LNCaP clone FGC (cell line): ENCODE results near the gene CBX8.

Experiments
- DNase-seq: peaks from one replicate; pipeline ENCODE4 v3.0.0-alpha.2; 2011; ENCODE audit warnings: low read depth
- H3K4me3 ChIP-seq: 2 replicates; pipeline ENCODE4 v1.5.1; 2011; ENCODE audit warnings: mild to moderate bottlenecking, low read depth, low read length, control low read depth
- CTCF ChIP-seq: IDR thresholded peaks from 2 replicates; pipeline ENCODE4 v1.5.1; 2012; ENCODE audit warnings: mild to moderate bottlenecking; ENCODE audit not compliant: control insufficient read depth, insufficient read depth; ENCODE audit errors: extremely low read depth

The CBX8 gene

GRCh38 chr17:79769570-79770506 is 27.0 kb downstream of the CBX8 start:
- no peak for DNase-seq
- TF ChIP-seq CTCF, result no peak
- no peak overlapping the region for H3K4me3 ChIP-seq

GRCh38 chr17:79765708-79766107 is 31.2 kb downstream of the CBX8 start:
- DNase-seq, result no peak
- no peak overlapping the region for H3K4me3 ChIP-seq
- TF ChIP-seq CTCF, result no peak

- TF ChIP-seq CTCF, result no peak
- no peak for DNase-seq
- H3K4me3 ChIP-seq, result no peak overlapping the region
Measured at GRCh38 chr17:79761894-79762589, 34.8 kb downstream of the CBX8 start.

GRCh38 chr17:79760197-79760906 is 36.5 kb downstream of the CBX8 start:
- H3K4me3 ChIP-seq, result no peak overlapping the region
- DNase-seq, result no peak
- no peak for TF ChIP-seq CTCF

- no peak for DNase-seq
- TF ChIP-seq CTCF, result no peak
- H3K4me3 ChIP-seq, result no peak overlapping the region
Measured at GRCh38 chr17:79758271-79758670, 38.6 kb downstream of the CBX8 start.

- DNase-seq, result no peak
- no peak for TF ChIP-seq CTCF
- no peak overlapping the region for H3K4me3 ChIP-seq
Measured at GRCh38 chr17:79757140-79757745, 39.6 kb downstream of the CBX8 start.
